ENCODE measurements around the gene DNER.

- no peak for TF ChIP-seq POLR2A (IDR thresholded peaks at IDR 0.05)
- no peak for TF ChIP-seq CTCF (IDR thresholded peaks at IDR 0.05)
Observed at GRCh38 chr2:229524799-229525198, 189.6 kb downstream of the DNER start.

Measured in breast epithelium (tissue), 3 donors.